Peyer's patch (tissue), 4 donors: ENCODE measurements around the gene RNF26.

Experiments
- CTCF ChIP-seq, 6 experiments: fragments of 450-650 bp in 4 of 6; fragments of 200-600 bp in 2 of 6; sonication (generic) in 1 of 6; IDR thresholded peaks; one replicate each; pipeline ENCODE4 v1.5.1; 2017 to 2019; ENCODE audit warnings: antibody characterized with exemption in 6 of 6, mild to moderate bottlenecking in 3 of 6, moderate library complexity in 1 of 6
- POLR2A ChIP-seq, 2 donors: fragments of 450-650 bp; IDR thresholded peaks; one replicate each; pipeline ENCODE4 v1.5.1; 2017; ENCODE audit warnings: antibody characterized with exemption in 2 of 2, mild to moderate bottlenecking in 2 of 2, moderate library complexity in 2 of 2

GRCh38 chr11:119343726-119344125 lies 9.4 kb downstream of the RNF26 start:
- TF ChIP-seq CTCF (IDR thresholded peaks at IDR 0.05) (no peak), POLR2A (IDR thresholded peaks at IDR 0.05) (no peak)
